AG08396 (cell line): ENCODE data around the gene MAT2B.
A peak's percentile ranks its signal among the peaks of the same experiment; 100 is the strongest.

Experiments
- DNase-seq: peaks from one replicate; pipeline ENCODE4 v3.0.0; 2012; ENCODE audit warnings: low spot score, mixed read lengths

The MAT2B gene

DNA sequence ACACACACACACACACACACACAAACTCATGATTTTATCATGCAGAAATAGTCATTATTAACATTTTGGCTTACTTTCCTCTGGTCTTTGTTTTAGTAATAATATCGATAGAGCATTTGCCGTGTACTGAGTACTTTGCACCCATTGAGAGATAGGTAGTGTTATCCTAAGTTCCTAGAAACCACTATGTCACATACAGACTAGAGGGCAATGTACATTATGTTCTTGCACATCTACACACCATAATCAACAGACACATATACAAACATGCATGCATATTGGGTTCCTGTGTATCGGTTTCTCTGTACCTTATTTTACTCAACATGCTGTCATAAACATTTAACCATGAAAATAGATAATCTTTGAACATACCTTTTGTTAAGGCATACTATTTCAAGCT lies 45.7 kb downstream of the MAT2B start:
- DNase-seq = no peak

DNA sequence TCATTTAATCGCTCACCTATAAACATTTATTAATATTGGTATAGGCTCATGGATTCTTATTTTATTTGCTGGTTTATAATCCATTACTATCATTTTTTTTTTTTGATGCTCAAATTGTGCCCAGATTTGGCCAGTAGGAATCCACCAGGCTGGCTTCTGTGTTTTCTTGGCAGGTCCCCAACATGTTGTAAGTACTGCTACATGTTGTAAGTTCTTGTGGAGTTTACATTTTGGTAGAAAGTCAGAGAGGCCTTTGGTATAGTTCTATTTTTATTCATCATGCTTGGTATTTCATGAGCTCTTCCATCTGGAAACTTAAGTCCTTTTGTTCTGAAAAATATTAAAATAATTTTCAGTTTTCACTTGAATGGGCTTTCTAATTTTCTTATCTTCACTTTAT lies 47.1 kb downstream of the MAT2B start:
- no peak for DNase-seq

DNA sequence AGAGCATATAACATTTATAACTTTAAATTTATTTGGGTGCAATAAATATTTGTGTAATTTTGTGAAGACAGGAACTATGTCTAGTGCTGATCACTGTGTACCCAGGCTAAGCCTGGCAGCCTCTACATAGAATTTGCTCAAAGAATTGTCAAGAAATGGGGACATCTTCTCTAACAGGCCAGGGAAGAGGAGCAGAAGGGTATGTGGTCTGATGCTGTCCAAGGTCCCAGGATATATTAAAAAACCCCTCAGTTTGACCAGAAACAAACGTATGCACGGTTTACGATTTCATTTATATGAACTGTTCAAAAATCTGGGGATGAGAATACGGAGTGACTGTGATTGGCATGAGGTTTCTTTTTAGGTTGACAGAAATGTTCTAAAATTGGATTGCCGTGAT lies 55.9 kb downstream of the MAT2B start:
- DNase-seq = no peak

DNA sequence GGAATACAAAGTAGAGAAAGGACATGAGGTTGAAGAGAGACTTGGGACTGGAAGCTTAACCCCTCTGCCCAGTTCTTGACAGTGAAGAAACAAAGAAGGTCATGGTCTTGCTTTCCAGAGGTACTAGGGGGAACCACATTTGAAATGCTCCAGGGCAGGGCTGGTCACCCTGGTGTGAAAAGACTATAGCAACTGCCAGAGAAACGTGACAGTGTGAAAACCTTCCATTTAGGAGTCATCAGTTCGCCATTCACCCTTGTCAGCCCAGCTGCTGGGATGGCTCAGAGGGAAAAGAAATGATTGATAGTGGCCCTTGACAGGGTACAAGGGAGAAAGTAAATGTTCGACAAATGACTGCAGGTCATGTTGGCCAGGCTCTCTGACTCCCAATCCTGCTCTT lies 56.7 kb downstream of the MAT2B start:
- DNase-seq = no peak

DNA sequence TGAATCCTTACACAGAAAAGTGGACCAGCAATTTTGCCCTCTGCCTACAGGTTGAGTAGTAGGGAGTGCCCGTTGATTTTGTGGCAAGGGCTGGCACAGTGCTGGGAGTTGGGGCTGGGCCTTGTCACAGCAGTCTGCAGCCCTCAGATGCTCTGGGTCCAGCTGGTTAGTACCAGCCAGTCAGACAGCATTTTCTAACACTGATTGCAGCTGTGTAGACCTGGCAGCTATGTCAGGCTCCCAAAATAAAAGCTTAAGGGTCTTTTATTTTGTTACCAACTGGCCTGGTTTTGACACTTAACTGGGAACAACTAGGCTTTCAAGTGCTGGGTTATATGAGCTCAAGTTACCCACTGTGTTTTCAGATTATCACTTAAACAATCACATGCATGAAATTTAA lies 57.7 kb downstream of the MAT2B start:
- DNase-seq = no peak

DNA sequence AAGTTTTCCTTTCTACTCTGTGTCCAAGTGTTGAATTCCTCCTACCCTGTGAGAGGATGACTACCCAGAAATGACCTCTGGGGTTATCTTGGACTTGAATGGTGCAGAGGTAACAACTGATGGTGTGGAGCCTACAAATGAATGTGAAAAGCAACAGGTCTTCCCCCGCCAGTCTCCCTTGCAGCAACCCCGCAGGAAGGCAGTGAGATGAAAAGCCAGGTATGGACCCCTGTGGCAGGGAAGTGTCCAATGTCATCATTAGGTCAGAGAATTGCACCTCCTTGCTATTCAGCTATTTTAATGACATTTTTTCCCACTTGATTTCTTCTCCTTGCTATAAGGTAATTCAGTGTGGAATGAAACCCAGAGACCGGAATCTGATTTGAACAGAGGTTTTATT lies 58.5 kb downstream of the MAT2B start:
- DNase-seq = no peak

DNA sequence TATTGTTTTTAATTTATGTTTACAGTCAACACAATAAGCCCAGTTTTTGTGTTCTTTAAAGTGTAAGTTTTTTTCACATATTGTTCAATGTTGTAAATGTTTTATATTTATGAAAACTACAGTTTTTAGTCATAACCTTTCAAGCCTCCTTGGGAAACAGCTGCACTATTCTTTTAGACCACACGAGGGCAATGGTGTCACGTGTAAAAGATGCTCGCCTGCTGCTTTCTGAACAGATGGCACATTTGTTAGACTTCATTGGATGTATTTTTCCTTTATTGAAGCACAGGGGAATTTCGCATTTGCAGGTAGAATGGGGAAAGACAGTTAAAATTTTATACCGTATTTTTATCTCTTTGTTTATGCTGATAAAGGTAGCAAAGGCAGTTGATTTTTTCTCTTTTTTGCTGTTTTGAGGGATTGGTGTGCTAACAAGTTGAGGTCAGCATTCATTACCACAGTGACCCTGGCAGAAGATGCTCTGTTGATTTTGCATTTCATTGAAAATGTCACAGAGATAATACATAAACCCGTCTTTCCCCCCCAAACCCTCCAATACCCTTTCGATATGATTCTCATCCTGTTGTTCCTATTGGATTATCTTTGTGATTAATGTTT lies 59.0 kb downstream of the MAT2B start:
- DNase-seq = peak; percentile 43

DNA sequence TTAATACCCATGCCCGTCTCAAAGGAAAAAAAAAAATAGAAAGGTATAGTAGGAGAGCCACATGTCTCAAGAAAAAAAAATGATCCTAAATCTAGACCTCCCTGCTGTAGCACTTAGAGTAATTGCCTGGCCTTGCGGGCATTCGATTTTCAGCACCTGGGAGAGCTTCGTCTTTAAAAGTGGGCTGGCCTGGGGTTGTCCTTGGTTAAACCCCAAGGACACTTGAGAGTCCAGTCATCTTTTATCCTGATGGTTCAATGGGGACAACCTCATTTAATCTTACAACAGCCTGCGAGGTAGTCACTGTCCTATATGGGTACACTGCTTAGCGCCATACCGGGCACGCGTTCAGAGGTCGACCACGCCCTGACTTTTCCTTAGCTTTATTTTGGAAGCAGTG lies 60.1 kb downstream of the MAT2B start:
- DNase-seq = no peak

DNA sequence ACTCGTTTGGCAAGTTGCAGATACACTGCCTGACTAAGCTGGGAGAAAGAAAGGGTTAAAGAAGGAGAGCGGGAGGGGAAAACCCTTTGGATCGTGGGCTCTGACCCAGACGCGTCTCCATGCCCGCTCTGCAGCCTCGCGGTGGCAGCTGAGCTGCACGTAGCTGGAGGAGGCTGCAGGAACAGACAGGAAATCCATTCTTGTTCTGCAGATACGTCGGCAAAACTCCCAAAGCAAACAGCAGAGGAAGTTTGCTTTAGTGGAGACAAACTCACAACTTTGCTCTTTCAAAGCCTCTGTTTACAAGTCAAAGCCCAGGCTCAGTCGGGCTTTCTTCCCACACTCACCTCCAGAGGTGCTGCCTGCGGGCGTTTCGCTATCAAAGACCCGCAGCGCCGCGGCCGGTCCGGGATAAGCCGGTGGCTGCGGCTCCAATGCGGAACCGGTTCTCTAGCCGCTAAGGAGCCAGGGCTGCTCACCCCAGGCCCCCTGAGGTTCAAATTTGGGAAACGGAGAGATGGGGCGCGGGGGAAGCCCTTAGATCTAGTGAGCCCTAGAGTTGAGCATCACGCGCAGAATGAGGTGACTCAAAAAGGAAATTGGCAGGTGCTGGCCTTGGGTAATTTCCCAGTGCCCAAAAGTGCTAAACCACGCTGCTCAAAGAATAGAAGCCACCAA lies 60.7 kb downstream of the MAT2B start:
- DNase-seq = no peak

DNA sequence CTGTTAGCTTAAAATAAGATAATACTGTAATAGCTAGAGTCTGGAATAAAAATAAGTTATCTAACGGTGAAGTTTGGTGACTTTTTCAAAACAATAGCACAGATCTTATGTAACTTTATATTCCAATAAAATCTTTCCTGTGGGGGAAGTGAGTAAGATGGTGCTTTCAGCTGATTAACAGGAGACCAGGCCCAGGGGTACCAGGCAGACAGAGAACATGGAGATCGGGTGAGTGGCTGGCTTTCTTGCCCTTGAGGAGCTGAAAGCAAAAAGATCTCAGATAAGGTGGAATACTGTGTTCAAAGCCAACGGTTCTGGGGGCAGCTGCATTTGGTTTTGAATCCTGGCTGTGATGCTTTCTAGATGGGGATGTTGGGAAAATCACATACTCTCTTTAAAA lies 61.3 kb downstream of the MAT2B start:
- DNase-seq = no peak

DNA sequence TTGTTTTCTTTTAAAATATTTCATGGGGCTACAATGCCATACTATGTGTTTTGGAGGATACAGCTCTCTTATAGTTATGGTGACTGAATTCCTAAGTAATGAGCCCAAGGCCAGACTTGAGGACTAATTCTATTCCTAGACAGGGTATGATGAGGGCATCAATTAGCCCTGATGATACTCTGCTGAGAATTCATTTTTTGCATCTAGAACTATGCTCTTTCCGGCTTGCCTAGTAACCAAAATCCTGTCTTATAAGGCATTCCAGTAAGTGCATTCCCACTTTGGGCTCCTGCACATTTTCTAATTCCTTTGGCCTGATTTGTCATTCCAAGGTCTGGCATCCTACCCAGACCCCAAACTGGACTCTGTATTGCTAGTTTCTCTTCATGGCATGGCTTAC lies 62.4 kb downstream of the MAT2B start:
- DNase-seq = no peak
